ENCODE results near the gene VHLL.

VHLL gene

GRCh38 chr1:156249593-156249992 lies 49.5 kb downstream of the VHLL start:
- DNase-seq: no peak

All from NCI-H2227 treated with DMSO at 0.1 percent for 48 hours (cell line).